ENCODE results near the gene CCDC73.
"Not testable (repeated sequence)": the region's sequence is repeated elsewhere in the genome, so short reads cannot be mapped to it uniquely, and the experiment has no call there.

- not testable (repeated sequence) for TF ChIP-seq CTCF (IDR thresholded peaks at IDR 0.05; ENCODE audit: low read depth, low read length, missing input control); MAX (IDR thresholded peaks at IDR 0.05); RAD21 (IDR thresholded peaks at IDR 0.05); ATF3 (IDR thresholded peaks at IDR 0.05); GABPA (IDR thresholded peaks at IDR 0.05 in 1 of 2, conservative IDR thresholded peaks at IDR 0.05 in 1 of 2); NR2F2 (IDR thresholded peaks at IDR 0.05); TAF1 (conservative IDR thresholded peaks at IDR 0.05); RXRA (IDR thresholded peaks at IDR 0.05); SP1 (IDR thresholded peaks at IDR 0.05); FOXA1 (IDR thresholded peaks at IDR 0.05)
- TF ChIP-seq, protein P1, sequence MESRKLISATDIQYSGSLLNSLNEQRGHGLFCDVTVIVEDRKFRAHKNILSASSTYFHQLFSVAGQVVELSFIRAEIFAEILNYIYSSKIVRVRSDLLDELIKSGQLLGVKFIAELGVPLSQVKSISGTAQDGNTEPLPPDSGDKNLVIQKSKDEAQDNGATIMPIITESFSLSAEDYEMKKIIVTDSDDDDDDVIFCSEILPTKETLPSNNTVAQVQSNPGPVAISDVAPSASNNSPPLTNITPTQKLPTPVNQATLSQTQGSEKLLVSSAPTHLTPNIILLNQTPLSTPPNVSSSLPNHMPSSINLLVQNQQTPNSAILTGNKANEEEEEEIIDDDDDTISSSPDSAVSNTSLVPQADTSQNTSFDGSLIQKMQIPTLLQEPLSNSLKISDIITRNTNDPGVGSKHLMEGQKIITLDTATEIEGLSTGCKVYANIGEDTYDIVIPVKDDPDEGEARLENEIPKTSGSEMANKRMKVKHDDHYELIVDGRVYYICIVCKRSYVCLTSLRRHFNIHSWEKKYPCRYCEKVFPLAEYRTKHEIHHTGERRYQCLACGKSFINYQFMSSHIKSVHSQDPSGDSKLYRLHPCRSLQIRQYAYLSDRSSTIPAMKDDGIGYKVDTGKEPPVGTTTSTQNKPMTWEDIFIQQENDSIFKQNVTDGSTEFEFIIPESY (IDR thresholded peaks at IDR 0.05) = not testable (repeated sequence)
- TF ChIP-seq, protein P2, sequence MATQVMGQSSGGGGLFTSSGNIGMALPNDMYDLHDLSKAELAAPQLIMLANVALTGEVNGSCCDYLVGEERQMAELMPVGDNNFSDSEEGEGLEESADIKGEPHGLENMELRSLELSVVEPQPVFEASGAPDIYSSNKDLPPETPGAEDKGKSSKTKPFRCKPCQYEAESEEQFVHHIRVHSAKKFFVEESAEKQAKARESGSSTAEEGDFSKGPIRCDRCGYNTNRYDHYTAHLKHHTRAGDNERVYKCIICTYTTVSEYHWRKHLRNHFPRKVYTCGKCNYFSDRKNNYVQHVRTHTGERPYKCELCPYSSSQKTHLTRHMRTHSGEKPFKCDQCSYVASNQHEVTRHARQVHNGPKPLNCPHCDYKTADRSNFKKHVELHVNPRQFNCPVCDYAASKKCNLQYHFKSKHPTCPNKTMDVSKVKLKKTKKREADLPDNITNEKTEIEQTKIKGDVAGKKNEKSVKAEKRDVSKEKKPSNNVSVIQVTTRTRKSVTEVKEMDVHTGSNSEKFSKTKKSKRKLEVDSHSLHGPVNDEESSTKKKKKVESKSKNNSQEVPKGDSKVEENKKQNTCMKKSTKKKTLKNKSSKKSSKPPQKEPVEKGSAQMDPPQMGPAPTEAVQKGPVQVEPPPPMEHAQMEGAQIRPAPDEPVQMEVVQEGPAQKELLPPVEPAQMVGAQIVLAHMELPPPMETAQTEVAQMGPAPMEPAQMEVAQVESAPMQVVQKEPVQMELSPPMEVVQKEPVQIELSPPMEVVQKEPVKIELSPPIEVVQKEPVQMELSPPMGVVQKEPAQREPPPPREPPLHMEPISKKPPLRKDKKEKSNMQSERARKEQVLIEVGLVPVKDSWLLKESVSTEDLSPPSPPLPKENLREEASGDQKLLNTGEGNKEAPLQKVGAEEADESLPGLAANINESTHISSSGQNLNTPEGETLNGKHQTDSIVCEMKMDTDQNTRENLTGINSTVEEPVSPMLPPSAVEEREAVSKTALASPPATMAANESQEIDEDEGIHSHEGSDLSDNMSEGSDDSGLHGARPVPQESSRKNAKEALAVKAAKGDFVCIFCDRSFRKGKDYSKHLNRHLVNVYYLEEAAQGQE (IDR thresholded peaks at IDR 0.05) = not testable (repeated sequence)
Observed at GRCh38 chr11:32708978-32709377, 85.5 kb downstream of the CCDC73 start.
